ENCODE data around the gene ABLIM1. TPM values are rescaled to one million over a fixed set of nuclear protein-coding genes. Genes with fewer than 3 reads are reported as not detected.

ABLIM1 gene
- total RNA-seq, 1 experiment from 2014 or later: 89.4 TPM

GRCh38 chr10:114643158-114643557 lies 14.9 kb downstream of the ABLIM1 start:
- no peaks in the 10 kb centered on the region for H3K27me3 Mint-ChIP-seq (ENCODE audit: unreplicated experiment)
- H3K36me3 Mint-ChIP-seq (ENCODE audit: insufficient read depth, unreplicated experiment): no peaks in the 10 kb centered on the region
- H3K9me3 Mint-ChIP-seq (ENCODE audit: low read depth, unreplicated experiment): no peaks in the 10 kb centered on the region
- CTCF ChIA-PET: interaction anchor here (0.6 kb wide), 1 partner anchor 10 kb away, joined by 3 read pairs; no protein-coding TSS in a partner anchor
- no peak overlapping the region for H3K27ac Mint-ChIP-seq (ENCODE audit: unreplicated experiment)
- BruUV-seq (replicated peaks): no TSS peak
- no peak for DNase-seq
- TF ChIP-seq CTCF (IDR thresholded peaks at IDR 0.05; ENCODE audit: unreplicated experiment): no peak
- intact Hi-C loops (cut with micrococcal nuclease; ENCODE audit: unreplicated experiment): no loop called here
- H3K4me3 Mint-ChIP-seq (ENCODE audit: low read depth, unreplicated experiment): no peak overlapping the region
- peaks cover 31% of the 10 kb centered on the region for H3K4me1 Mint-ChIP-seq (ENCODE audit: low read depth, unreplicated experiment)

GRCh38 chr10:114642729-114643128 lies 15.3 kb downstream of the ABLIM1 start:
- no peak for DNase-seq
- H3K36me3 Mint-ChIP-seq (ENCODE audit: insufficient read depth, unreplicated experiment): no peaks in the 10 kb centered on the region
- no peak for TF ChIP-seq CTCF (IDR thresholded peaks at IDR 0.05; ENCODE audit: unreplicated experiment)
- H3K4me3 Mint-ChIP-seq (ENCODE audit: low read depth, unreplicated experiment): no peak overlapping the region
- H3K4me1 Mint-ChIP-seq (ENCODE audit: low read depth, unreplicated experiment): peaks cover 28% of the 10 kb centered on the region
- intact Hi-C loops (cut with micrococcal nuclease; ENCODE audit: unreplicated experiment): no loop called here
- CTCF ChIA-PET: interaction anchor here (0.6 kb wide), 1 partner anchor 10 kb away, joined by 3 read pairs; no protein-coding TSS in a partner anchor
- no peak overlapping the region for H3K27ac Mint-ChIP-seq (ENCODE audit: unreplicated experiment)
- no peaks in the 10 kb centered on the region for H3K27me3 Mint-ChIP-seq (ENCODE audit: unreplicated experiment)
- no TSS peak for BruUV-seq (replicated peaks)
- no peaks in the 10 kb centered on the region for H3K9me3 Mint-ChIP-seq (ENCODE audit: low read depth, unreplicated experiment)

GRCh38 chr10:114638821-114639625 lies 19.1 kb downstream of the ABLIM1 start:
- CTCF ChIA-PET: no interaction called here
- no TSS peak for BruUV-seq (replicated peaks)
- intact Hi-C loops (cut with micrococcal nuclease; ENCODE audit: unreplicated experiment): no loop called here
- H3K4me3 Mint-ChIP-seq (ENCODE audit: low read depth, unreplicated experiment): no peak overlapping the region
- H3K9me3 Mint-ChIP-seq (ENCODE audit: low read depth, unreplicated experiment): no peaks in the 10 kb centered on the region
- H3K27ac Mint-ChIP-seq (ENCODE audit: unreplicated experiment): peak overlapping the region; percentile 81
- H3K4me1 Mint-ChIP-seq (ENCODE audit: low read depth, unreplicated experiment): peaks cover 36% of the 10 kb centered on the region
- DNase-seq: no peak
- H3K27me3 Mint-ChIP-seq (ENCODE audit: unreplicated experiment): no peaks in the 10 kb centered on the region
- TF ChIP-seq CTCF (IDR thresholded peaks at IDR 0.05; ENCODE audit: unreplicated experiment): no peak
- H3K36me3 Mint-ChIP-seq (ENCODE audit: insufficient read depth, unreplicated experiment): peaks cover 4% of the 10 kb centered on the region

GRCh38 chr10:114635797-114636550 lies 22.1 kb downstream of the ABLIM1 start:
- BruUV-seq (replicated peaks): no TSS peak
- Mint-ChIP-seq H3K4me1 (ENCODE audit: low read depth, unreplicated experiment) (peaks cover 52% of the 10 kb centered on the region), H3K9me3 (ENCODE audit: low read depth, unreplicated experiment) (no peaks in the 10 kb centered on the region), H3K36me3 (ENCODE audit: insufficient read depth, unreplicated experiment) (peaks cover 22% of the 10 kb centered on the region), H3K27ac (ENCODE audit: unreplicated experiment) (no peak overlapping the region), H3K4me3 (ENCODE audit: low read depth, unreplicated experiment) (no peak overlapping the region), H3K27me3 (ENCODE audit: unreplicated experiment) (no peaks in the 10 kb centered on the region)
- DNase-seq: no peak
- CTCF ChIA-PET: interaction anchor here (1.0 kb wide), 1 partner anchor 56 kb away, joined by 3 read pairs; no protein-coding TSS in a partner anchor
- intact Hi-C loops (cut with micrococcal nuclease; ENCODE audit: unreplicated experiment): no loop called here
- no peak for TF ChIP-seq CTCF (IDR thresholded peaks at IDR 0.05; ENCODE audit: unreplicated experiment)
